Gastrocnemius medialis (tissue), 4 donors: ENCODE results near the gene OPCML. TPM values are rescaled to one million over a fixed set of nuclear protein-coding genes. Genes with fewer than 3 reads are reported as not detected.

Experiments
- ATAC-seq, 2 donors: fragments of 150-250 bp; one replicate each; pipeline ENCODE4 v1.9.1; 2016
- DNase-seq, 2 donors: peaks; one replicate each; pipeline ENCODE4 v3.0.0-alpha.2; 2019
- H3K27ac ChIP-seq, 4 donors: fragments of 200-600 bp; sonication (generic); 1 replicate in 1 of 4; 2 replicates in 3 of 4; pipeline ENCODE4 v1.5.1; 2016 to 2018; ENCODE audit warnings: mild to moderate bottlenecking in 2 of 4, moderate library complexity in 1 of 4
- H3K27me3 ChIP-seq, 3 donors: fragments of 200-600 bp; sonication (generic) in 2 of 3; 1 replicate in 1 of 3; 2 replicates in 2 of 3; pipeline versions ENCODE4 v1.5.1 to v1.6.0; 2016 to 2019; ENCODE audit warnings: mild to moderate bottlenecking in 1 of 3, moderate library complexity in 1 of 3
- H3K36me3 ChIP-seq, 2 donors: fragments of 200-600 bp; sonication (generic) in 1 of 2; one replicate each; pipeline ENCODE4 v1.5.1; 2017 to 2018
- H3K4me1 ChIP-seq, 2 donors: fragments of 200-600 bp; sonication (generic) in 1 of 2; one replicate each; pipeline ENCODE4 v1.5.1; 2016 to 2017; ENCODE audit warnings: mild to moderate bottlenecking in 2 of 2
- H3K4me3 ChIP-seq, 4 donors: fragments of 200-600 bp; sonication (generic) in 3 of 4; 1 replicate in 1 of 4; 2 replicates in 3 of 4; pipeline ENCODE4 v1.5.1; 2016 to 2019; ENCODE audit warnings: mild to moderate bottlenecking in 2 of 4
- H3K9me3 ChIP-seq, 3 donors: fragments of 200-600 bp; sonication (generic) in 2 of 3; 1 replicate in 1 of 3; 2 replicates in 2 of 3; pipeline ENCODE4 v1.5.1; 2016 to 2019
- CTCF ChIP-seq, 5 experiments: fragments of 450-650 bp in 3 of 5; fragments of 200-600 bp in 2 of 5; sonication (generic) in 2 of 5; IDR thresholded peaks in 4 of 5; conservative IDR thresholded peaks in 1 of 5; 1 replicate in 4 of 5; 2 replicates in 1 of 5; pipeline ENCODE4 v1.5.1; 2016 to 2019; ENCODE audit warnings: antibody characterized with exemption in 5 of 5, mild to moderate bottlenecking in 3 of 5, moderate library complexity in 3 of 5
- POLR2A ChIP-seq, 2 donors: fragments of 450-650 bp; IDR thresholded peaks; one replicate each; pipeline ENCODE4 v1.6.1; 2017; ENCODE audit warnings: antibody characterized with exemption in 2 of 2, mild to moderate bottlenecking in 2 of 2, moderate library complexity in 2 of 2
- in situ Hi-C, 4 donors: fragments of 200-750 bp; cut with MboI; loops; one replicate each; pipeline versions ENCODE4 v1.15.0 to v1.8.0; 2017; ENCODE audit warnings: low sequenced_read_pairs in 4 of 4
- intact Hi-C: fragments of 100-400 bp; cut with DNase I; formaldehyde crosslinking; loops from one replicate; pipeline ENCODE4 v1.15.1; 2023; ENCODE audit warnings: low total_unique reads
- total RNA-seq, 4 donors: library from RNA; depleted of rRNA; stranded (reverse); fragments of >200 nt; gene quantifications; one replicate each; pipeline versions ENCODE4 v1.1.0 to v1.2.3, GENCODE V29; 2016

The OPCML gene
- total RNA-seq, 4 donors from 2014 or later = not detected

- Histone ChIP-seq H3K27me3 (peaks cover 4 to 40% (median 13%) of the 10 kb centered on the region in 3 donors), H3K4me1 (no peaks in the 10 kb centered on the region), H3K9me3 (no peaks in the 10 kb centered on the region), H3K27ac (no peak overlapping the region), H3K4me3 (no peak overlapping the region), H3K36me3 (no peaks in the 10 kb centered on the region)
- ATAC-seq = no peak
- intact Hi-C loops = no loop called here
- TF ChIP-seq CTCF (IDR thresholded peaks at IDR 0.05 in 4 of 5, conservative IDR thresholded peaks at IDR 0.05 in 1 of 5) (no peak), POLR2A (IDR thresholded peaks at IDR 0.05) (no peak)
- in situ Hi-C loops = no loop called here
- no peak for DNase-seq
Measured at GRCh38 chr11:133533205-133533604, 904 bp upstream of the OPCML start.

- in situ Hi-C loops (no loop called here), intact Hi-C loops (no loop called here)
- Histone ChIP-seq H3K27ac (no peak overlapping the region), H3K27me3 (peaks cover 4 to 40% (median 13%) of the 10 kb centered on the region in 3 donors), H3K9me3 (no peaks in the 10 kb centered on the region), H3K36me3 (no peaks in the 10 kb centered on the region), H3K4me3 (no peak overlapping the region), H3K4me1 (no peaks in the 10 kb centered on the region)
- ATAC-seq (no peak), DNase-seq (no peak)
- TF ChIP-seq CTCF (IDR thresholded peaks at IDR 0.05 in 4 of 5, conservative IDR thresholded peaks at IDR 0.05 in 1 of 5) = no peak
- TF ChIP-seq POLR2A (IDR thresholded peaks at IDR 0.05) = no peak
Measured at GRCh38 chr11:133531458-133531857, 843 bp downstream of the OPCML start.

- TF ChIP-seq CTCF (IDR thresholded peaks at IDR 0.05 in 4 of 5, conservative IDR thresholded peaks at IDR 0.05 in 1 of 5) = no peak
- TF ChIP-seq POLR2A (IDR thresholded peaks at IDR 0.05) = no peak
- intact Hi-C loops = no loop called here
- ATAC-seq = no peak
- no peaks in the 10 kb centered on the region for H3K4me1 ChIP-seq
- in situ Hi-C loops = no loop called here
- H3K27ac ChIP-seq = no peak overlapping the region
- H3K4me3 ChIP-seq = no peak overlapping the region
- no peak for DNase-seq
- no peaks in the 10 kb centered on the region for H3K36me3 ChIP-seq
- H3K27me3 ChIP-seq = peaks cover 4 to 40% (median 13%) of the 10 kb centered on the region in 3 donors
- H3K9me3 ChIP-seq = no peaks in the 10 kb centered on the region
Measured at GRCh38 chr11:133530501-133530835, 1.8 kb downstream of the OPCML start.

GRCh38 chr11:133529807-133530500, 2.3 kb downstream of the OPCML start:
- in situ Hi-C loops = no loop called here
- TF ChIP-seq POLR2A (IDR thresholded peaks at IDR 0.05) (no peak), CTCF (IDR thresholded peaks at IDR 0.05 in 4 of 5, conservative IDR thresholded peaks at IDR 0.05 in 1 of 5) (no peak)

GRCh38 chr11:133526790-133527189, 5.5 kb downstream of the OPCML start:
- no peak overlapping the region for H3K27ac ChIP-seq
- no peak for DNase-seq
- no peaks in the 10 kb centered on the region for H3K9me3 ChIP-seq
- no peak overlapping the region for H3K4me3 ChIP-seq
- no peak for ATAC-seq
- H3K27me3 ChIP-seq = peaks cover 4 to 30% (median 13%) of the 10 kb centered on the region in 3 donors
- H3K4me1 ChIP-seq = no peaks in the 10 kb centered on the region
- TF ChIP-seq POLR2A (IDR thresholded peaks at IDR 0.05) = no peak
- TF ChIP-seq CTCF (IDR thresholded peaks at IDR 0.05 in 4 of 5, conservative IDR thresholded peaks at IDR 0.05 in 1 of 5) = no peak
- intact Hi-C loops = no loop called here
- in situ Hi-C loops = no loop called here
- no peaks in the 10 kb centered on the region for H3K36me3 ChIP-seq

More at GRCh38 chr11:133529807-133530500, 2.3 kb downstream of the OPCML start:
- DNase-seq = no peak
- Histone ChIP-seq H3K36me3 (no peaks in the 10 kb centered on the region), H3K9me3 (no peaks in the 10 kb centered on the region), H3K27ac (no peak overlapping the region), H3K4me1 (no peaks in the 10 kb centered on the region), H3K4me3 (no peak overlapping the region), H3K27me3 (peaks cover 4 to 40% (median 13%) of the 10 kb centered on the region in 3 donors)
- ATAC-seq = no peak
- intact Hi-C loops = no loop called here
